ENCODE results near the gene CYP4F3.
"Not testable (repeated sequence)": the region's sequence is repeated elsewhere in the genome, so short reads cannot be mapped to it uniquely, and the experiment has no call there.

CYP4F3 gene, protein sequence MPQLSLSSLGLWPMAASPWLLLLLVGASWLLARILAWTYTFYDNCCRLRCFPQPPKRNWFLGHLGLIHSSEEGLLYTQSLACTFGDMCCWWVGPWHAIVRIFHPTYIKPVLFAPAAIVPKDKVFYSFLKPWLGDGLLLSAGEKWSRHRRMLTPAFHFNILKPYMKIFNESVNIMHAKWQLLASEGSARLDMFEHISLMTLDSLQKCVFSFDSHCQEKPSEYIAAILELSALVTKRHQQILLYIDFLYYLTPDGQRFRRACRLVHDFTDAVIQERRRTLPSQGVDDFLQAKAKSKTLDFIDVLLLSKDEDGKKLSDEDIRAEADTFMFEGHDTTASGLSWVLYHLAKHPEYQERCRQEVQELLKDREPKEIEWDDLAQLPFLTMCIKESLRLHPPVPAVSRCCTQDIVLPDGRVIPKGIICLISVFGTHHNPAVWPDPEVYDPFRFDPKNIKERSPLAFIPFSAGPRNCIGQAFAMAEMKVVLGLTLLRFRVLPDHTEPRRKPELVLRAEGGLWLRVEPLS

GRCh38 chr19:15640294-15640903, at the start of gene CYP4F3:
TSS of gene CYP4F3 (plus strand) at chr19:15640897. CDS start at chr19:15641416, 519 bp downstream.
- no peak for DNase-seq (ENCODE audit: extremely low read depth, insufficient read length)
- H3K36me3 ChIP-seq (ENCODE audit: control insufficient read depth, insufficient read depth, low read length) = no peaks in the 10 kb centered on the region
- TF ChIP-seq CTCF (IDR thresholded peaks at IDR 0.05; ENCODE audit: insufficient read depth, low read length, poor library complexity, severe bottlenecking) = no peak
- no peaks in the 10 kb centered on the region; the same call in 1 of the 2 replicates for H3K27me3 ChIP-seq (replicated peaks; ENCODE audit: control insufficient read depth, insufficient read depth, low read length)
- no peak within 1 kb of the TSS for H3K4me3 ChIP-seq (replicated peaks; ENCODE audit: low read depth, low read length)

GRCh38 chr19:15591796-15592195, 48.9 kb upstream of the CYP4F3 start:
- Histone ChIP-seq H3K27me3 (replicated peaks; ENCODE audit: control insufficient read depth, insufficient read depth, low read length) (no peaks in the 10 kb centered on the region), H3K4me3 (replicated peaks; ENCODE audit: low read depth, low read length) (no peak overlapping the region), H3K36me3 (ENCODE audit: control insufficient read depth, insufficient read depth, low read length) (no peaks in the 10 kb centered on the region)
- no peak for TF ChIP-seq CTCF (IDR thresholded peaks at IDR 0.05; ENCODE audit: insufficient read depth, low read length, poor library complexity, severe bottlenecking)
- DNase-seq (ENCODE audit: extremely low read depth, insufficient read length) = no peak

DNA sequence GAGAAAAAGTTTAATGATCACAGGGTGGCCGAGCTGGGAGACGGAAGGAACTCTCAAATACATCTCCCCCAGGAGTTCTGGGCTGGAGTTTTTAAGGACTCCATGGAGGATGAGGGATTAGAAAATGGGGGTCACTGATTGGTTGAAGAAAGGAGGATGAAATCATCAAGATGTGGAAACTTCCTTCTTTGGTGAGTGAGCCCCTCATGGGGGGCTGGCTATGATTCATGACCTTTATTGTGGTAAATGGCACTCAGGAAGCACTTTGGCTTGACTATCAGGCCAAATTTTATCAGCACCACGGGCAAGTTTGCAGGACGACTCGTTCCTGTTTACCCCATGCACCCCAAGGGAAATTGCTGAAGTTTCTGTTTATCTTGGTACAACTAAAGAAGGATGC, 48.2 kb upstream of the CYP4F3 start:
- H3K36me3 ChIP-seq (ENCODE audit: control insufficient read depth, insufficient read depth, low read length); DNase-seq (ENCODE audit: extremely low read depth, insufficient read length); H3K4me3 ChIP-seq (replicated peaks; ENCODE audit: low read depth, low read length); H3K27me3 ChIP-seq (replicated peaks; ENCODE audit: control insufficient read depth, insufficient read depth, low read length): not testable (repeated sequence)

GRCh38 chr19:15593766-15594165, 46.9 kb upstream of the CYP4F3 start:
- H3K4me3 ChIP-seq (replicated peaks; ENCODE audit: low read depth, low read length); H3K36me3 ChIP-seq (ENCODE audit: control insufficient read depth, insufficient read depth, low read length); DNase-seq (ENCODE audit: extremely low read depth, insufficient read length); H3K27me3 ChIP-seq (replicated peaks; ENCODE audit: control insufficient read depth, insufficient read depth, low read length): not testable (repeated sequence)

DNA sequence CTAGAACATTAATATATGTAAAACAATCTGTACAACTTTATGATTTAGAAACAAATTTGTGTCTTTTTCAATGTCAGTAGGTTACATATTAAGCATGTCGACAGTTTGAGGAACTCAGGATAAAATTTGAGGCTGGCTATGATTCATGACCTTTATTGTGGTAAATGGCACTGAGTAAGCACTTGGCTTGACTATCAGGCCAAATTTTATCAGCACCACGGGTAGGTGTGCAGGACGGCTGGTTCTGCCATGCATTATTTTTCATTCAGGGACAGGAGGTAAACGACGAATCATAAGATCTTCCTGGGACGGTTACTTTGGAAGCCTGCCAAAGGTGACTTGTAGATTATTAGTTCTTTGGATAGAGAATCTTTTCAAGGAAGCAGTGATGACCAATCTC, 45.6 kb upstream of the CYP4F3 start:
- Histone ChIP-seq H3K27me3 (replicated peaks; ENCODE audit: control insufficient read depth, insufficient read depth, low read length) (no peaks in the 10 kb centered on the region), H3K36me3 (ENCODE audit: control insufficient read depth, insufficient read depth, low read length) (no peaks in the 10 kb centered on the region), H3K4me3 (replicated peaks; ENCODE audit: low read depth, low read length) (no peak overlapping the region)
- no peak for DNase-seq (ENCODE audit: extremely low read depth, insufficient read length)
- TF ChIP-seq CTCF (IDR thresholded peaks at IDR 0.05; ENCODE audit: insufficient read depth, low read length, poor library complexity, severe bottlenecking) = no peak

GRCh38 chr19:15607978-15608925, 32.4 kb upstream of the CYP4F3 start:
- not testable (repeated sequence) for H3K27me3 ChIP-seq (replicated peaks; ENCODE audit: control insufficient read depth, insufficient read depth, low read length); H3K4me3 ChIP-seq (replicated peaks; ENCODE audit: low read depth, low read length); H3K36me3 ChIP-seq (ENCODE audit: control insufficient read depth, insufficient read depth, low read length); DNase-seq (ENCODE audit: extremely low read depth, insufficient read length)
